ENCODE measurements around the gene C1QTNF1.

C1QTNF1 gene

DNA sequence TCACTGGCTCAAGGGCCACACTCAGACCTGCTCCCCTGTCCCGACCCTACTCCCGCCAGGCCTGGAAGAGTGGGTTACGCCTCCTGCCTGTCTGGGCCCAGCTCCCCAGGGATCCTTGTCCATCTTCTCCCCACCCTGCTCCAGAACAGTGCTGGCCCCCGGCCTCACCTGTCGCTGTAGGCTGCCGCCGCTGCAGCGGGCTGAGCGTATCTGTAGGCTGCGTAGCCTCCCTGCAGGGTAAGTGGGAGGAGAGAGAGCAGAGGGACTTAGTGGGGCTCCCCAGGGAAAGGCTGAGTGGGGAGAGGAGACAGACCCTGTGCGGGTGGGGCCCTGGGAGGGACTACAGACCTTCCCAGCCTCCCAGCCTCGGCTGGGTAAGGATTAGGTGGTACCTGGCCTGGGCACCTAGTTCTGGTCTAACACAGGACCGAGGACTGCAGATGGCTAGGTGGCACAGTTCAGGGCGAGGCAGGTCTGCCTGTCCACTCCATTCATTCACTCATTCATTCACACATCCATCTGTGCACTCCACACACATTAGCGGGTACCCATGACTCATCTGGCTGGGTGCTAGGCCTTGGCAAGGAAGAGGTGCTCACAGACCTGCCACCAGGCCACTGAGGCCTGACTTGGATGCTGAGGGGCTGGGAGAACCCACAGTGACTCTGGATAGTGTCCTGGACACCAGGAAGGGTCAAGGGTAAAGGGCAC, 71.5 kb downstream of the C1QTNF1 start:
- no peak for DNase-seq (ENCODE audit: low read depth)

DNA sequence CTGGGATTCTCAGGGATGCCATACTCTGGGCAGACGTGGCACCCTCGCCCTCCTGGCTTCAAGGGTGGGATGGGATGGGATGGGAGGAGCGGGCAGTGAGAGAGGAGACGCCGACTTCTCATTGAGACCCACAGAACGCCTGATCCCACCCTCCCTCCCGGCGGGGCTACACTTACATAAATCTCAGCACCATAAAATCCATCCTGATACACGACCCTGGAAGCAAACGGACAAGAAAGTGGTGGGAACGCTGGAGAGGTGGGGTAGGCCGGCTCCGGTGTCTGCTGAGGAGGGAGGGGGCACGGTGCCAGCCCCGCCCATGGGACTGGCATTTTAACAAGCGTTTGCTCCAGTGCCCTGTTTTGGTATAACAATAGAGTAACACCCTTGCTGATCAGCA, 72.5 kb downstream of the C1QTNF1 start:
- DNase-seq (ENCODE audit: low read depth): no peak

DNA sequence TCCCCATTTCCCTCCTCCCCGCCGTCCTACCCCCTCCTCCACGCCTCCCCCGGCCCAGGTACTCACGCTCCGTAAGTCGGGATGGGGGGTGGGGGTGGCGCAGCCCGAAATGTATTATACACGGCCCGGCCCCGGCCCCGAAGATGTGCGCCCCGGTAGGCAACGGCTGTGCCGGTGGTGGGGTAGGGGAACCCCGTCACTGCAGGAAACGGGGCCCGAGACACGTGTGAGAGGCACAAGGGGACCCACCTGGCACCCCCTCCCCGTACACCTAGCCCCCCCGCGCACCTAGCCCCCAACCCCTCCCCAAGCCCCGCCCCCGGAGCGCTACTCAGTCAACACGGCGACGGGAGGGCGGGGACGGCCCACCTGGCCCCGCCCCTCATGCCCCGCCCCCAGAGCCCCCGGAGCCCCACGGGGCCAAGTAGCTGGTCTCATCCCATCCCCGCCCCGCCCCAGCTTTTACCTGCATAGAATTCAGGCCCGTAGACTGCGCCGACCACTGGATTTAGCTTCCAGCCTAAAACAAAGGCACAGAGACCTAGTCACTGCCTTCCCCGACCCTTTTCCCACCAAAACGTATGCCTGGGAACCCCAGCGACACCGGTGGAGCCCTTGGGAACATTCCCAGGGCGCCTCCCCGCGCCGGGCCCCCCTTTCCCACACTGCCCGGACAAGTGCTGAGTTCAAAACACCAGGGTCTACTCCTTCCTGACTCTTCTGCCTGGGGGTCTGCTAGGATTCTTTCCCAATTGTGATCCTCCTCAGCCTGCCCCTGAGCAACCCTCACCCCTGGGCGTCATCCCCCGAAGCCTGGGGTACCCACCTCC, 73.5 kb downstream of the C1QTNF1 start:
- DNase-seq (ENCODE audit: low read depth): no peak

DNA sequence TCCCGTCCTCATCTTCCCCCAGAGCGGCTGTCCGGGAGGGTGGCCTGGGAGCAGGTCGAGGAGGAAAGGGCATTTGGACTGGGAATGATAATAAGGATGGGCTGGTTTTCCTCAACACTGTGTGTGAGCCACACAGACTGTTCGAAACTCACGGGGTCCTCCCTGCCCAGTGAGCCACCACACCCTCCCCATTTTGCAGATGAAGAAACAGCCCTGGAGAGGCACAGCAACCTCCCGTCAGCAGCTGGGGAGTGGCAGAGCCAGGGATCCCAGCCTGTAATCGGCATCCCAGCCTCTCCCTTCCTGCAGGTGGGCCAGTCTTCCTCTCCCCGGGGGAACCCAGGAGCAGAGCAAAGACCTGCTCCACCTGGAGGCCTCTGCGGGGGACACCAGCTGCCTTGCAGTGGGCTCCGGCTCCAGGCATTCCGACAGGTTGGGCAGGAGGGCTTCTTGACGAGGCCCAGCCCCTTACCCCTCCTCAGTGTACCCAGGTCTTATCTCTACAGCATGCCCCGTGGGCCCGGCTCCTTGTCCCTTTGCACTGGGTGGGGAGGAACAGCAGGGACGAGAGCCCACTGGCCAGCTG, 74.4 kb downstream of the C1QTNF1 start:
- DNase-seq (ENCODE audit: low read depth): no peak
